Measurements from ENCODE around the gene TC2N. TPM values are rescaled to one million over a fixed set of nuclear protein-coding genes. Genes with fewer than 3 reads are reported as not detected.

Gene TC2N
- total RNA-seq, 4 donors from 2014 or later, result 19.9 to 38.6 (median 29.2) TPM

DNA sequence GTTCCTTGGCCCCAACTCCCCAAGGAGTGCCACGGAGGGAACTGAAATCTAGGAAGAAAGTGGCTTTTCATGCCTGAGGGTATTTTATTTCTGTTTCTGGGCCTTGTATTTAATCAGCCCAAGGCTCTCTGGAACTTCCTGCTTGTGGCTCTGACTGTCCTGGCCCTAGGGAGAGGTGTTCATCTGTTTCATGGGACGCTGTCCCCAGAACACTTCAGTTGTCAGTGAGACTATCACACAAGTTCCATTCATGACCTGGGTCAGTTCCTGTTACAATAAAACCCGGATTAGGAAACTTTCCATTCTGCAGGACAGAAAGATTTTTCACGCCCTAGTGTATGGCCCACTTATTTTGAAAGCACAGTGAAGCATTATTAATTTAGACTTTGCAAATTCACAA lies 18.5 kb upstream of the TC2N start:
- no peaks in the 10 kb centered on the region for H3K36me3 ChIP-seq
- peaks cover 0 to 41% (median 14%) of the 10 kb centered on the region in 3 donors for H3K4me1 ChIP-seq
- H3K27me3 ChIP-seq, result no peaks in the 10 kb centered on the region
- TF ChIP-seq POLR2AphosphoS5 (IDR thresholded peaks at IDR 0.05) (peak; percentile 13), EP300 (IDR thresholded peaks at IDR 0.05) (no peak), CTCF (IDR thresholded peaks at IDR 0.05) (no peak), POLR2A (IDR thresholded peaks at IDR 0.05) (no peak)
- 73 to 80% methylated on average over 1 to 2 of the region's 4 CpGs for WGBS, 2 donors (ENCODE audit: low coverage in 1 of 2)
- no peak overlapping the region for H3K4me3 ChIP-seq
- no peak for ATAC-seq
- H3K9me3 ChIP-seq, result no peaks in the 10 kb centered on the region
- H3K27ac ChIP-seq, result peak overlapping the region in 3 of 4 donors; percentile 58 to 68 (median 59)

GRCh38 chr14:91885113-91885712 lies 17.9 kb upstream of the TC2N start:
- TF ChIP-seq EP300 (IDR thresholded peaks at IDR 0.05) (no peak), CTCF (IDR thresholded peaks at IDR 0.05) (no peak), POLR2A (IDR thresholded peaks at IDR 0.05) (no peak), POLR2AphosphoS5 (IDR thresholded peaks at IDR 0.05) (no peak)
- peak; percentile 2 for ATAC-seq
- Histone ChIP-seq H3K4me1 (peaks cover 0 to 35% (median 8%) of the 10 kb centered on the region in 3 donors), H3K4me3 (no peak overlapping the region), H3K27ac (peak overlapping the region in 3 of 4 donors; percentile 58 to 68 (median 59)), H3K27me3 (no peaks in the 10 kb centered on the region), H3K36me3 (no peaks in the 10 kb centered on the region), H3K9me3 (no peaks in the 10 kb centered on the region)
- 80 to 87% methylated on average over 2 to 3 of the region's 4 CpGs for WGBS, 2 donors (ENCODE audit: low coverage in 1 of 2)

GRCh38 chr14:91884664-91885063 lies 17.3 kb upstream of the TC2N start:
- no peaks in the 10 kb centered on the region for H3K27me3 ChIP-seq
- peak overlapping the region in 3 of 4 donors; percentile 58 to 68 (median 59) for H3K27ac ChIP-seq
- H3K9me3 ChIP-seq, result no peaks in the 10 kb centered on the region
- H3K4me1 ChIP-seq, result peaks cover 0 to 29% (median 2%) of the 10 kb centered on the region in 3 donors
- 20% methylated on average over 1 of the region's 6 CpGs; no CpG with 5 or more reads in 1 of the 2 donors for WGBS, 2 donors (ENCODE audit: low coverage in 1 of 2)
- no peak overlapping the region for H3K4me3 ChIP-seq
- ATAC-seq, result peak; percentile 21
- TF ChIP-seq EP300 (IDR thresholded peaks at IDR 0.05) (no peak), CTCF (IDR thresholded peaks at IDR 0.05) (no peak), POLR2AphosphoS5 (IDR thresholded peaks at IDR 0.05) (no peak), POLR2A (IDR thresholded peaks at IDR 0.05) (no peak)
- H3K36me3 ChIP-seq, result no peaks in the 10 kb centered on the region

DNA sequence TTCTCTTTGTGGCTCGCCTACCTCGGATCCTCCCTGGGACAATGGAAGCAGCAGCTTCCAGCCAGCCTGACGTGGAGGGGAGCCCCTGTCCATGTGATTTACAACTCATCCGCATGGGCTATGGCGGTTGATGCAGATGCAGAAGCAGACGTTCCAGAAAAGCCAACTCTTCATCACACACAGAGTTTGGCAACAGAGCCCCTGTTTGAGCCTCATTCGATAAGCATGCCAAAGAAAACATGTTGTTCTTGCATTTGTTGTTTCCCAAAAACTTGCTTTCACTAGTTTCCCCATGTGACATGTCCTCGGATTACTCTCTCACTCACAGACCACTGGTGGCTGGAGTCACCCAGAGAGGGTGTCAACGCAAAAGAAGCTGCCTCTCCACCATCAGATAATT lies 16.4 kb upstream of the TC2N start:
- Histone ChIP-seq H3K4me1 (peaks cover 0 to 20% (median 0%) of the 10 kb centered on the region in 3 donors), H3K27ac (peak overlapping the region in 3 of 4 donors; percentile 58 to 68 (median 59)), H3K9me3 (no peaks in the 10 kb centered on the region), H3K4me3 (no peak overlapping the region), H3K36me3 (no peaks in the 10 kb centered on the region), H3K27me3 (no peaks in the 10 kb centered on the region)
- 58 to 81% methylated on average over 8 to 9 of the region's 9 CpGs for WGBS, 2 donors (ENCODE audit: low coverage in 1 of 2)
- TF ChIP-seq POLR2A (IDR thresholded peaks at IDR 0.05) (no peak), CTCF (IDR thresholded peaks at IDR 0.05) (no peak), EP300 (IDR thresholded peaks at IDR 0.05) (no peak), POLR2AphosphoS5 (IDR thresholded peaks at IDR 0.05) (peak; percentile 70)
- peak; percentile 79 for ATAC-seq

- Histone ChIP-seq H3K27me3 (no peaks in the 10 kb centered on the region), H3K4me1 (peaks cover 0 to 19% (median 0%) of the 10 kb centered on the region in 3 donors), H3K27ac (peak overlapping the region in 3 of 4 donors; percentile 22 to 59 (median 32)), H3K9me3 (no peaks in the 10 kb centered on the region), H3K4me3 (no peak overlapping the region), H3K36me3 (peaks cover 0 to 4% of the 10 kb centered on the region in 2 donors)
- ATAC-seq, result no peak
- TF ChIP-seq POLR2A (IDR thresholded peaks at IDR 0.05) (no peak), POLR2AphosphoS5 (IDR thresholded peaks at IDR 0.05) (no peak), CTCF (IDR thresholded peaks at IDR 0.05) (no peak), EP300 (IDR thresholded peaks at IDR 0.05) (no peak)
- WGBS, 2 donors (ENCODE audit: low coverage in 1 of 2), result 67 to 100% methylated on average over 1 of the region's 4 CpGs
These were observed 15.4 kb upstream of the TC2N start for GRCh38 chr14:91882776-91883175.
